T-cell (primary cell): Measurements from ENCODE around the gene SELENOO. TPM values are rescaled to one million over a fixed set of nuclear protein-coding genes. Genes with fewer than 3 reads are reported as not detected.
A peak's percentile ranks its signal among the peaks of the same experiment; 100 is the strongest.

ENCODE experiments used
- ATAC-seq, 4 experiments: fragments of 200-7000 bp in 3 of 4; fragments of 150-1000 bp in 1 of 4; cut with Tn5 transposase; replicated peaks in 1 of 4; 1 replicate in 3 of 4; 2 replicates in 1 of 4; pipeline ENCODE4 v1.10.0; 2021; ENCODE audit warnings: moderate library complexity in 3 of 4, mild to moderate bottlenecking in 2 of 4, moderate number of reproducible peaks in 1 of 4
- CTCF ChIA-PET, 2 donors: fragments of 300-600 bp; sonication (Branson Sonifier 250); formaldehyde crosslinking; loops; one replicate each; lab custom pipeline; 2022; ENCODE audit warnings: antibody characterized with exemption in 2 of 2; lab: Charles Lee
- POLR2A ChIA-PET, 2 donors: fragments of 300-600 bp; sonication (Branson Sonifier 250); formaldehyde crosslinking; loops; one replicate each; lab custom pipeline; 2022; ENCODE audit warnings: antibody characterized with exemption in 2 of 2; lab: Charles Lee
- DNase-seq, 35 experiments: peaks; one replicate each; pipeline versions ENCODE4 v3.0.0 to v3.0.0-alpha.2; 2013 to 2023
- H3K27ac ChIP-seq: one replicate; pipeline ENCODE4 v1.5.1; 2013; ENCODE audit warnings: low read length
- H3K27me3 ChIP-seq, 2 experiments: replicated peaks in 1 of 2; 1 replicate in 1 of 2; 2 replicates in 1 of 2; pipeline versions ENCODE4 v1.6.1 to v1.7.0; 2013; ENCODE audit warnings: low read length in 1 of 2, mixed read lengths in 1 of 2; ENCODE audit not compliant: control insufficient read depth in 2 of 2, insufficient read depth in 2 of 2; ENCODE audit errors: extremely low read depth in 1 of 2
- H3K36me3 ChIP-seq, 2 donors: 1 replicate in 1 of 2; 2 replicates in 1 of 2; pipeline versions ENCODE4 v1.6.1 to v1.7.0; 2013; ENCODE audit warnings: low read length in 1 of 2; ENCODE audit not compliant: control insufficient read depth in 2 of 2, insufficient read depth in 1 of 2; ENCODE audit errors: extremely low read depth in 1 of 2
- H3K4me1 ChIP-seq, 2 experiments: 1 replicate in 1 of 2; 2 replicates in 1 of 2; pipeline versions ENCODE4 v1.6.1 to v1.7.0; 2013; ENCODE audit warnings: low read length in 2 of 2, mixed read lengths in 1 of 2; ENCODE audit not compliant: insufficient read depth in 2 of 2, control insufficient read depth in 1 of 2; ENCODE audit errors: extremely low read depth in 1 of 2
- H3K4me3 ChIP-seq, 2 donors: 1 replicate in 1 of 2; 2 replicates in 1 of 2; pipeline versions ENCODE4 v1.5.1 to v1.7.0; 2013; ENCODE audit warnings: mild to moderate bottlenecking in 2 of 2, low read length in 1 of 2, moderate library complexity in 1 of 2; ENCODE audit not compliant: control insufficient read depth in 1 of 2; ENCODE audit errors: extremely low read depth in 1 of 2
- H3K9me3 ChIP-seq: 2 replicates; pipeline ENCODE4 v1.7.0; 2013
- H3K27ac Mint-ChIP-seq, 2 donors: one replicate each; pipeline ENCODE4 v1.8.0; 2020 to 2021; ENCODE audit warnings: mild to moderate bottlenecking in 2 of 2, mixed read lengths in 2 of 2
- H3K27me3 Mint-ChIP-seq, 2 donors: one replicate each; pipeline ENCODE4 v1.8.0; 2021 to 2022; ENCODE audit warnings: mixed read lengths in 2 of 2
- H3K36me3 Mint-ChIP-seq: one replicate; pipeline ENCODE4 v1.8.0; 2021; ENCODE audit warnings: mixed read lengths
- H3K4me1 Mint-ChIP-seq, 3 donors: one replicate each; pipeline ENCODE4 v1.8.0; 2020 to 2022; ENCODE audit warnings: mixed read lengths in 3 of 3, mild to moderate bottlenecking in 1 of 3
- H3K4me3 Mint-ChIP-seq, 3 donors: one replicate each; pipeline ENCODE4 v1.8.0; 2020 to 2022; ENCODE audit warnings: mild to moderate bottlenecking in 3 of 3, mixed read lengths in 3 of 3, moderate library complexity in 3 of 3
- H3K9me3 Mint-ChIP-seq, 3 donors: one replicate each; pipeline ENCODE4 v1.8.0; 2020 to 2022; ENCODE audit warnings: mixed read lengths in 3 of 3
- WGBS: methylation state at CpG from one replicate; pipeline ENCODE4 v1.1.5; 2013; ENCODE audit warnings: missing lambda C conversion rate; ENCODE audit not compliant: insufficient coverage; 5-methylcytosine and 5-hydroxymethylcytosine counted together
- total RNA-seq, 35 experiments: library from RNA in 6 of 35; stranded (reverse) in 6 of 35; fragments of 120-200 nt in 1 of 35; gene quantifications; one replicate each; pipeline versions ENCODE4 v1.2.1 to v1.2.4 and lab custom pipeline; 2013 to 2026

SELENOO gene
- total RNA-seq, 5 donors from 2014 or later (not counting 1 experiment from before 2014, with no cell fraction given) = 28.9 to 51.0 (median 46.1) TPM

DNA sequence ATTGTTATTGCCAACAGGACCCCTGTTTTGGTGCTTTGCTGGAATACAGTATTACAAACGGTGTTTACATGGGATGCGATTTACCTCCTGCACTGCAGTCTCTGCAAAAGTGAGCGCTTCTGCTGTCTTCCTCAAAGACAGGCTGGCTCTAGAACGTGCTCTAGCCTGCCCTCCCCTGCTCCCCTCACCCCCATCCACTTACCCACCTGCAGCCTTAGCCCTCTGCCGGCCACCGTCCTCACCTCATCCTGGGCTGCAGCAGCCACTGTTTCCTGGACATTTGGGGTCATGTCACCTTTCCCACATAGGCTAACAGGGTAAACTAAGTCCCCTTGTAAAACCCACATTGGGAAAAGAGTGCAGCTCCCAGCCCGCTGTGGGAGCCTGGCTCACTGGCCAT lies 39.9 kb upstream of the SELENOO start:
- H3K36me3 Mint-ChIP-seq = no peaks in the 10 kb centered on the region
- no peaks in the 10 kb centered on the region for H3K9me3 Mint-ChIP-seq
- POLR2A ChIA-PET = no interaction called here
- no peaks in the 10 kb centered on the region for H3K9me3 ChIP-seq
- peaks cover 0 to 59% of the 10 kb centered on the region in 2 experiments for H3K27me3 ChIP-seq
- no peak overlapping the region for H3K27ac ChIP-seq
- no peaks in the 10 kb centered on the region for H3K4me1 Mint-ChIP-seq
- H3K4me3 Mint-ChIP-seq = no peak overlapping the region
- CTCF ChIA-PET = interaction anchor here in 1 of 2 donors (0.6 kb wide), 1 partner anchor 365 kb away, joined by 4 read pairs; the partner anchor contains the start of gene SCO2
- H3K27ac Mint-ChIP-seq = no peak overlapping the region
- H3K36me3 ChIP-seq = no peaks in the 10 kb centered on the region
- ATAC-seq (no peak), DNase-seq (no peak)
- peaks cover 20 to 30% of the 10 kb centered on the region in 2 donors for H3K27me3 Mint-ChIP-seq
- no peaks in the 10 kb centered on the region for H3K4me1 ChIP-seq
- H3K4me3 ChIP-seq = no peak overlapping the region
- WGBS = 89% methylated on average over 7 of the region's 7 CpGs

- no peaks in the 10 kb centered on the region for H3K4me1 ChIP-seq
- peaks cover 0 to 59% of the 10 kb centered on the region in 2 experiments for H3K27me3 ChIP-seq
- H3K4me3 ChIP-seq = no peak overlapping the region
- H3K4me3 Mint-ChIP-seq = no peak overlapping the region
- no peak for ATAC-seq
- no peak overlapping the region for H3K27ac Mint-ChIP-seq
- POLR2A ChIA-PET = no interaction called here
- no peaks in the 10 kb centered on the region for H3K36me3 ChIP-seq
- H3K27me3 Mint-ChIP-seq = peaks cover 20 to 30% of the 10 kb centered on the region in 2 donors
- CTCF ChIA-PET = interaction anchor here in 1 of 2 donors (0.6 kb wide), 1 partner anchor 220 kb away, joined by 4 read pairs; no protein-coding TSS in a partner anchor
- no peak for DNase-seq
- no peaks in the 10 kb centered on the region for H3K36me3 Mint-ChIP-seq
- H3K27ac ChIP-seq = no peak overlapping the region
- no peaks in the 10 kb centered on the region for H3K9me3 ChIP-seq
- 81% methylated on average over 18 of the region's 23 CpGs for WGBS
- no peaks in the 10 kb centered on the region for H3K9me3 Mint-ChIP-seq
- H3K4me1 Mint-ChIP-seq = no peaks in the 10 kb centered on the region
Measured at GRCh38 chr22:50161508-50162390, 39.1 kb upstream of the SELENOO start.

GRCh38 chr22:50162391-50162956 lies 38.3 kb upstream of the SELENOO start:
- no peaks in the 10 kb centered on the region for H3K9me3 ChIP-seq
- WGBS = 72% methylated on average over 10 of the region's 10 CpGs
- Mint-ChIP-seq H3K9me3 (no peaks in the 10 kb centered on the region), H3K27ac (no peak overlapping the region), H3K4me3 (no peak overlapping the region), H3K27me3 (peaks cover 18 to 27% of the 10 kb centered on the region in 2 donors), H3K36me3 (no peaks in the 10 kb centered on the region), H3K4me1 (no peaks in the 10 kb centered on the region)
- no peak overlapping the region for H3K4me3 ChIP-seq
- no peak overlapping the region for H3K27ac ChIP-seq
- DNase-seq (no peak), ATAC-seq (no peak)
- H3K4me1 ChIP-seq = no peaks in the 10 kb centered on the region
- POLR2A ChIA-PET = no interaction called here
- no peaks in the 10 kb centered on the region for H3K36me3 ChIP-seq
- CTCF ChIA-PET = no interaction called here
- peaks cover 0 to 62% of the 10 kb centered on the region in 2 experiments for H3K27me3 ChIP-seq

- ATAC-seq (no peak), DNase-seq (no peak)
- Mint-ChIP-seq H3K9me3 (no peaks in the 10 kb centered on the region), H3K36me3 (no peaks in the 10 kb centered on the region), H3K4me1 (peaks cover 2 to 8% (median 6%) of the 10 kb centered on the region in 3 donors), H3K27me3 (peaks cover 25 to 34% of the 10 kb centered on the region in 2 donors), H3K27ac (no peak overlapping the region), H3K4me3 (no peak overlapping the region)
- H3K9me3 ChIP-seq = no peaks in the 10 kb centered on the region
- H3K4me1 ChIP-seq = peaks cover 0 to 6% of the 10 kb centered on the region in 2 experiments
- ChIA-PET CTCF (no interaction called here), POLR2A (no interaction called here)
- H3K27ac ChIP-seq = no peak overlapping the region
- H3K4me3 ChIP-seq = no peak overlapping the region
- H3K36me3 ChIP-seq = no peaks in the 10 kb centered on the region
- WGBS = 93% methylated on average over 27 of the region's 28 CpGs
- peaks cover 4 to 57% of the 10 kb centered on the region in 2 experiments for H3K27me3 ChIP-seq
Measured at GRCh38 chr22:50165436-50166123, 35.2 kb upstream of the SELENOO start.

- no peak for DNase-seq
- Mint-ChIP-seq H3K4me1 (peaks cover 4 to 12% (median 6%) of the 10 kb centered on the region in 3 donors), H3K4me3 (peak overlapping the region in 1 of 3 donors; percentile 46)
Measured at GRCh38 chr22:50167689-50168489, 32.9 kb upstream of the SELENOO start.

More at GRCh38 chr22:50167689-50168489, 32.9 kb upstream of the SELENOO start:
- Histone ChIP-seq H3K27ac (no peak overlapping the region), H3K4me3 (no peak overlapping the region), H3K27me3 (peaks cover 4 to 55% of the 10 kb centered on the region in 2 experiments), H3K36me3 (no peaks in the 10 kb centered on the region), H3K9me3 (no peaks in the 10 kb centered on the region), H3K4me1 (peaks cover 0 to 6% of the 10 kb centered on the region in 2 experiments)
- WGBS = 72% methylated on average over 10 of the region's 11 CpGs
- ATAC-seq = no peak
- Mint-ChIP-seq H3K9me3 (no peaks in the 10 kb centered on the region), H3K27me3 (peaks cover 27 to 42% of the 10 kb centered on the region in 2 donors), H3K36me3 (no peaks in the 10 kb centered on the region), H3K27ac (no peak overlapping the region)
- ChIA-PET CTCF (interaction anchor here (0.5 to 0.6 kb wide), 2 partner anchors 60 to 501 kb away, joined by 3 to 6 read pairs; no protein-coding TSS in a partner anchor), POLR2A (no interaction called here)
